Measurements from ENCODE around the gene SULT6B1. TPM values are rescaled to one million over a fixed set of nuclear protein-coding genes. Genes with fewer than 3 reads are reported as not detected.

SULT6B1 gene
- polyA plus RNA-seq, 1 donor (not counting 4 experiments of a cell fraction or from before 2014, with no cell fraction given): not detected

DNA sequence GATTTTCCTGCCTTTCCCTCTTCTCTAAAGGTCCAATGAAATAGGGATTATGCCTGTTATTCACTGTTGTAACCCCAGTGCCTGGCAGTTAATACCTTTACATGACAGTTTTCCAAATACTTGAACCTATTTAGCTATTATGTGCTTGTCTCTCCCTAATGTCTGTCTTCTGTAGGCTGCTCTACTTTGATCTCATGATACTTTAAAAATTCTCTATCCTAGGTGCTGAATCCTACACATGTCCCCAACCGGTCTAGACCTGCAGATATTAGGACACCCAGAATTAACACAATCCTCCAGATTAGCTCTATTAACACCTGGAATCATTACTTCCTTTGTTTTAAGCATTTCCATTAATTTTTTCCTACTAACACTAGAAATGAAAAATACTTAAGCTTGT lies 35.6 kb upstream of the SULT6B1 start:
- Histone ChIP-seq H3K4me3 (ENCODE audit: control insufficient read depth in 2 of 3, extremely low read depth in 1 of 3, insufficient read depth in 2 of 3, low read depth in 1 of 3, low read length in 3 of 3) (no peak overlapping the region), H3K27me3 (ENCODE audit: control insufficient read depth, extremely low read depth, insufficient read depth, low read length) (no peaks in the 10 kb centered on the region), H3K9me3 (ENCODE audit: control insufficient read depth, low read depth, low read length) (no peaks in the 10 kb centered on the region), H4K20me1 (ENCODE audit: control insufficient read depth, extremely low read depth, insufficient read depth, low read length) (peaks cover 4% of the 10 kb centered on the region), H3K27ac (ENCODE audit: control insufficient read depth, insufficient read depth, low read length) (no peak overlapping the region), H3K36me3 (ENCODE audit: control insufficient read depth in 2 of 2, extremely low read depth in 1 of 2, insufficient read depth in 2 of 2, low read length in 2 of 2) (peaks cover 13 to 30% of the 10 kb centered on the region in 2 experiments), H3K9ac (ENCODE audit: control insufficient read depth, extremely low read depth, insufficient read depth, low read length) (no peak overlapping the region), H2AFZ (ENCODE audit: control insufficient read depth, low read length) (no peak overlapping the region), H3K4me2 (ENCODE audit: control insufficient read depth, extremely low read depth, insufficient read depth, low read depth, low read length) (no peak overlapping the region), H3K4me1 (ENCODE audit: control insufficient read depth, extremely low read depth, insufficient read depth, low read length) (peaks cover 6% of the 10 kb centered on the region), H3K9me1 (ENCODE audit: control insufficient read depth, extremely low read depth, insufficient read depth, low read length) (peaks cover 4% of the 10 kb centered on the region), H3K79me2 (ENCODE audit: control insufficient read depth, insufficient read depth, low read length) (peaks cover 49% of the 10 kb centered on the region)
- FAIRE-seq: no peak
- dilution Hi-C loops (cut with MboI; ENCODE audit: extremely low pct_ligation_motif_present, low sequenced_read_pairs): no loop called here
- DNase-seq (ENCODE audit: low read depth, low spot score): no peak
- TF ChIP-seq, protein P1, sequence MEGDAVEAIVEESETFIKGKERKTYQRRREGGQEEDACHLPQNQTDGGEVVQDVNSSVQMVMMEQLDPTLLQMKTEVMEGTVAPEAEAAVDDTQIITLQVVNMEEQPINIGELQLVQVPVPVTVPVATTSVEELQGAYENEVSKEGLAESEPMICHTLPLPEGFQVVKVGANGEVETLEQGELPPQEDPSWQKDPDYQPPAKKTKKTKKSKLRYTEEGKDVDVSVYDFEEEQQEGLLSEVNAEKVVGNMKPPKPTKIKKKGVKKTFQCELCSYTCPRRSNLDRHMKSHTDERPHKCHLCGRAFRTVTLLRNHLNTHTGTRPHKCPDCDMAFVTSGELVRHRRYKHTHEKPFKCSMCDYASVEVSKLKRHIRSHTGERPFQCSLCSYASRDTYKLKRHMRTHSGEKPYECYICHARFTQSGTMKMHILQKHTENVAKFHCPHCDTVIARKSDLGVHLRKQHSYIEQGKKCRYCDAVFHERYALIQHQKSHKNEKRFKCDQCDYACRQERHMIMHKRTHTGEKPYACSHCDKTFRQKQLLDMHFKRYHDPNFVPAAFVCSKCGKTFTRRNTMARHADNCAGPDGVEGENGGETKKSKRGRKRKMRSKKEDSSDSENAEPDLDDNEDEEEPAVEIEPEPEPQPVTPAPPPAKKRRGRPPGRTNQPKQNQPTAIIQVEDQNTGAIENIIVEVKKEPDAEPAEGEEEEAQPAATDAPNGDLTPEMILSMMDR (optimal IDR thresholded peaks at IDR 0.05 in 1 of 3, IDR thresholded peaks at IDR 0.05 in 1 of 3, conservative IDR thresholded peaks at IDR 0.05 in 1 of 3; ENCODE audit: extremely low read depth in 1 of 3, insufficient read depth in 2 of 3, low read length in 3 of 3): no peak
- TF ChIP-seq EZH2 (IDR thresholded peaks at IDR 0.05; ENCODE audit: low read length): no peak

DNA sequence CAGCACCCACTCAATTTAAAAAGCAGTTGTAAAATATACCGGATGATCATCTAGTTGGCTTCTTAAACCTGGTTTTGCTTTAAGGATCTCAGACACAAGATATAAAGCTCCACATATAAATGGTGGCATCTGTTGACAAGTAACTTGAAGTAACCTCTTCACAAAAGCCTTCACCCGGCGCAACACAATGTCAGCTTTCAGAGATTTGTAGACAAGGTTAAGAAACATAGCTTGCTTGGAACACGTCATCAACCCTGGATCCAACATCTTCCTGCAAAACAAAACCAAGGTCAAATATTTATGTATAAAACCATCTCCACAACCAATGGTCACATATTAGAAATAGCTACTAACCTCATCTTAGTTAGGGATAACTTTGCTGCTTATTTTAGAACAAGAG lies 34.7 kb upstream of the SULT6B1 start:
- Histone ChIP-seq H3K9me3 (ENCODE audit: control insufficient read depth, low read depth, low read length) (no peaks in the 10 kb centered on the region), H3K4me2 (ENCODE audit: control insufficient read depth, extremely low read depth, insufficient read depth, low read depth, low read length) (no peak overlapping the region), H3K27ac (ENCODE audit: control insufficient read depth, insufficient read depth, low read length) (no peak overlapping the region), H2AFZ (ENCODE audit: control insufficient read depth, low read length) (no peak overlapping the region), H3K27me3 (ENCODE audit: control insufficient read depth, extremely low read depth, insufficient read depth, low read length) (no peaks in the 10 kb centered on the region), H3K4me3 (ENCODE audit: control insufficient read depth in 2 of 3, extremely low read depth in 1 of 3, insufficient read depth in 2 of 3, low read depth in 1 of 3, low read length in 3 of 3) (no peak overlapping the region), H4K20me1 (ENCODE audit: control insufficient read depth, extremely low read depth, insufficient read depth, low read length) (peaks cover 4% of the 10 kb centered on the region), H3K9me1 (ENCODE audit: control insufficient read depth, extremely low read depth, insufficient read depth, low read length) (peaks cover 4% of the 10 kb centered on the region), H3K36me3 (ENCODE audit: control insufficient read depth in 2 of 2, extremely low read depth in 1 of 2, insufficient read depth in 2 of 2, low read length in 2 of 2) (peaks cover 9 to 25% of the 10 kb centered on the region in 2 experiments), H3K79me2 (ENCODE audit: control insufficient read depth, insufficient read depth, low read length) (peaks cover 40% of the 10 kb centered on the region), H3K4me1 (ENCODE audit: control insufficient read depth, extremely low read depth, insufficient read depth, low read length) (peaks cover 13% of the 10 kb centered on the region), H3K9ac (ENCODE audit: control insufficient read depth, extremely low read depth, insufficient read depth, low read length) (no peak overlapping the region)
- TF ChIP-seq, protein P1 (optimal IDR thresholded peaks at IDR 0.05 in 1 of 3, IDR thresholded peaks at IDR 0.05 in 1 of 3, conservative IDR thresholded peaks at IDR 0.05 in 1 of 3; ENCODE audit: extremely low read depth in 1 of 3, insufficient read depth in 2 of 3, low read length in 3 of 3): no peak
- TF ChIP-seq EZH2 (IDR thresholded peaks at IDR 0.05; ENCODE audit: low read length): no peak
- DNase-seq (ENCODE audit: low read depth, low spot score) (no peak), FAIRE-seq (no peak)
- dilution Hi-C loops (cut with MboI; ENCODE audit: extremely low pct_ligation_motif_present, low sequenced_read_pairs): no loop called here

Data from keratinocyte (primary cell).